Melanocyte of skin (primary cell): ENCODE results near the gene DKK3. TPM values are rescaled to one million over a fixed set of nuclear protein-coding genes. Genes with fewer than 3 reads are reported as not detected.

Experiments
- total RNA-seq, 2 donors: library from RNA; depleted of rRNA; stranded (reverse); fragments of >200 nt; gene quantifications; 2 replicates each; pipeline ENCODE4 v1.2.3, GENCODE V29; 2012

Gene DKK3
- total RNA-seq, result 10 to 100 TPM in 1 of 2 donors, 1 to 10 TPM in 1; 3.1 to 11.0 TPM

DNA sequence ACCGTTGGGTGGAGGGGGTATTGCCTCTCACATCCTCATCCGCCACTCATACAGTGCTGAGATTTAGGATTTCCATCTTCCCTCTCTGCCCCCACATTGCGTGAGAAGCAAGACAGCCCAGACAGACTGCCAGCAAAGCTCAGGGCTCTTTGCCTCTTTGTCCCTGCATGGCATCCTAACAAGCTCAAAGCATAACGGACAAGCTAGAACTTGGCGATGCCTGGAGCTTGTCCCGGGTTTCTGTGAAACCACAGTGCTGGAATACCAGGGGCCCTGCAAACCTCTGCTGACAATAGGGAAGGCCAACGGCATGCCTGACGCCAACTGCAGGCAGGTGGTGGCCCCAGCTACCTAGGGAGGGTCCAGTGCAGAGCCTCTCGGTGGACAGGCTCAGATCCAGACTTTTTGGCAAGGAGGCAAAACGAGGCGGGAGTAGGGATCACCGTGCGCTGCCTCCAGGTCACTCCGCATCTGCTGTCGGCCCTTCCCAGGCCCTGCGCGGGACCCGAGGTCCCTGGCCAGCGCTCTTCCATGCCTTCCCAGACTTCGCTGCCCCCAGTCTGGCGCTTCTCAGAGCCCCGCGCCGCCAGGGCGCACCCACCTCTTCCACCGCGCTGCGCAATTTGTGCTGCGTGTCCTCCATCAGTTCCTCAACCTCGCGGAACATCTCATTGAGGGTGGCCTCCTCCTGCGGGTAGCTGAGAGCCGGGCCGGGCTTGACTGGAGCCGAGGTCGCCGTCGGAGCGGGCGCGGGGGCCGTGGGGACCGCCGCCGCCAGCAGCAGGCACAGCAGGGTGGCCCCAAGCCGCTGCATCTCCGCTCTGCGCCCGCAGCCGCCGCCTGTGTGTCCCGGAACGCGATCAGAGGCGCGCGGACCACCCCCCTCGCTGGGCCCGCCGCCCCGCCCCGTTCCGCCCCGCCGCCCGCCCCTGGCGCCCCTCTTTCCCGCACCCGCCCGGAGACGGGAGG is at the start of gene DKK3:
Gene DKK3, minus strand, starts transcription at position 858 of the 969 bp plus-strand sequence. Its CDS starts 44 bp downstream, at position 814.

Other genes starting within 250 kb of the DKK3 start
- gene USP47, start 166.7 kb downstream of the DKK3 start, total RNA-seq, result 10 to 100 TPM; 40.3 to 46.1 TPM
- gene MICAL2, start 102.0 kb upstream of the DKK3 start, total RNA-seq, result 1 to 10 TPM; 3.0 to 3.8 TPM